HepG2 (cell line): Measurements from ENCODE around the gene SULT4A1. TPM values are rescaled to one million over a fixed set of nuclear protein-coding genes. Genes with fewer than 3 reads are reported as not detected.

Source experiments
- ATAC-seq: fragments of 200-7000 bp; cut with Tn5 transposase; 3 replicates; pipeline ENCODE4 v1.9.1; 2020; ENCODE audit warnings: mild to moderate bottlenecking, moderate library complexity
- BruUV-seq: library from RNA; stranded (reverse); fragments of 400-500 nt; replicated peaks from 2 replicates; lab custom pipeline; 2021; lab: Mats Ljungman, UMichigan
- CTCF ChIA-PET: fragments of 300-600 bp; formaldehyde crosslinking; extraction: SDS; loops from one replicate; lab custom pipeline; 2021; ENCODE audit warnings: low total read pairs, inconsistent platforms, low intra/inter-chr PET ratio; lab: Yijun Ruan, JAX
- POLR2A ChIA-PET: fragments of 350-600 bp; sonication (Branson Sonifier 250); formaldehyde crosslinking; loops from one replicate; lab custom pipeline; 2020; ENCODE audit warnings: antibody characterized with exemption, inconsistent platforms; lab: Yijun Ruan, JAX
- DNase-seq: peaks from one replicate; pipeline ENCODE4 v3.0.0-alpha.2; 2015; ENCODE audit warnings: low spot score
- FAIRE-seq: peaks from 3 replicates; lab custom pipeline; 2011; peaks lifted over from hg19 to GRCh38; lab: Jason Lieb, UNC
- H2AFZ ChIP-seq: one replicate; pipeline ENCODE4 v1.6.1; 2011; ENCODE audit warnings: low read length, inconsistent platforms
- H3K27ac ChIP-seq: fragments of 300-600 bp; 3 replicates; pipeline ENCODE4 v1.8.0; 2011; ENCODE audit warnings: mixed run types, mild to moderate bottlenecking, mixed read lengths, low read length, inconsistent platforms; ENCODE audit not compliant: insufficient read depth; ENCODE audit errors: extremely low read length
- H3K27me3 ChIP-seq, 2 experiments: fragments of 200-600 bp in 1 of 2; 2 replicates in 1 of 2; 3 replicates in 1 of 2; pipeline versions ENCODE4 v1.6.0 to v1.8.0; 2011; ENCODE audit warnings: low read length in 2 of 2, mild to moderate bottlenecking in 2 of 2, moderate library complexity in 2 of 2, inconsistent platforms in 1 of 2; ENCODE audit not compliant: insufficient read depth in 2 of 2, control insufficient read depth in 1 of 2
- H3K36me3 ChIP-seq, 2 experiments: fragments of 200-600 bp in 1 of 2; replicated peaks in 1 of 2; 2 replicates in 1 of 2; 3 replicates in 1 of 2; pipeline versions ENCODE4 v1.5.1 to v1.8.0; 2011; ENCODE audit warnings: low read length in 2 of 2, inconsistent platforms in 1 of 2; ENCODE audit not compliant: insufficient read depth in 2 of 2, control insufficient read depth in 1 of 2
- H3K4me1 ChIP-seq: 2 replicates; pipeline ENCODE4 v1.5.1; 2012; ENCODE audit warnings: low read length, inconsistent platforms; ENCODE audit not compliant: insufficient read depth
- H3K4me2 ChIP-seq: 2 replicates; pipeline ENCODE4 v1.6.0; 2011; ENCODE audit warnings: low read depth, low read length, inconsistent platforms
- H3K4me3 ChIP-seq, 3 experiments: fragments of 200-600 bp in 1 of 3; sonication (generic), shearing (Covaris generic) in 1 of 3; replicated peaks in 1 of 3; 2 replicates each; pipeline ENCODE4 v1.5.1; 2011 to 2016; ENCODE audit warnings: low read length in 3 of 3, inconsistent platforms in 2 of 3, low read depth in 2 of 3, mild to moderate bottlenecking in 2 of 3, control low read depth in 1 of 3, mixed read lengths in 1 of 3; ENCODE audit not compliant: insufficient read depth in 1 of 3
- H3K79me2 ChIP-seq: one replicate; pipeline ENCODE4 v1.6.1; 2011; ENCODE audit warnings: low read length, inconsistent platforms; ENCODE audit not compliant: insufficient read depth
- H3K9ac ChIP-seq: 2 replicates; pipeline ENCODE4 v1.6.0; 2011; ENCODE audit warnings: mild to moderate bottlenecking, low read depth, low read length, inconsistent platforms; ENCODE audit not compliant: insufficient read depth
- H3K9me3 ChIP-seq: 2 replicates; pipeline ENCODE4 v1.5.1; 2012; ENCODE audit warnings: mild to moderate bottlenecking, low read length
- H4K20me1 ChIP-seq: 2 replicates; pipeline ENCODE4 v1.6.0; 2011; ENCODE audit warnings: inconsistent platforms, mild to moderate bottlenecking, low read length, moderate library complexity; ENCODE audit not compliant: insufficient read depth
- AHDC1 ChIP-seq: sonication (generic); formaldehyde crosslinking; IDR thresholded peaks from 2 replicates; pipeline ENCODE4 v1.5.1; 2020; ENCODE audit warnings: mild to moderate bottlenecking, missing genetic modification reagents, borderline replicate concordance
- CEBPB ChIP-seq: IDR thresholded peaks from 2 replicates; pipeline ENCODE4 v1.6.1; 2011; ENCODE audit warnings: low read depth, low read length, improper control_type of control experiment, borderline replicate concordance
- MLXIP ChIP-seq: sonication (generic); formaldehyde crosslinking; IDR thresholded peaks from 2 replicates; pipeline ENCODE4 v1.9.0; 2021; ENCODE audit warnings: missing genetic modification reagents, borderline replicate concordance
- PHF5A ChIP-seq: IDR thresholded peaks from one replicate; pipeline ENCODE4 v1.6.1; 2018; ENCODE audit warnings: low read depth, missing genetic modification reagents; ENCODE audit not compliant: unreplicated experiment
- YEATS2 ChIP-seq: sonication (generic); formaldehyde crosslinking; IDR thresholded peaks from 2 replicates; pipeline ENCODE4 v1.4.0; 2020; ENCODE audit warnings: missing genetic modification reagents, borderline replicate concordance
- WGBS: methylation state at CpG from one replicate; pipeline ENCODE4 v1.1.6; 2017; ENCODE audit warnings: low lambda C conversion rate; 5-methylcytosine and 5-hydroxymethylcytosine counted together
- in situ Hi-C: cut with HindIII; loops from 2 replicates; pipeline ENCODE4 v1.10.0; 2017; ENCODE audit warnings: low pct_unique_long_range_greater_than_20kb; ENCODE audit not compliant: extremely low pct_ligation_motif_present
- intact Hi-C: fragments of 100-400 bp; cut with micrococcal nuclease; formaldehyde crosslinking; loops from one replicate; pipeline ENCODE4 v1.10.0; 2022; ENCODE audit not compliant: unreplicated experiment
- polyA plus RNA-seq, 8 experiments: library from polyadenylated mRNA; depleted of rRNA in 3 of 8; stranded (reverse) in 7 of 8; unstranded in 1 of 8; fragments of >200 nt; fragmentation: Illumina TruSeq in 4 of 8; extraction: Trizol in 4 of 8; gene quantifications; 2 replicates each; pipeline versions ENCODE4 v1.2.1 to v1.2.3, GENCODE V29; 2011 to 2016; ENCODE audit warnings: low read depth in 4 of 8, missing spikeins in 1 of 8, mixed read lengths in 1 of 8; ENCODE audit not compliant: insufficient read depth in 1 of 8
- total RNA-seq, 5 experiments: library from RNA; depleted of rRNA; stranded (reverse); fragments of >200 nt; fragmentation: Illumina TruSeq; extraction: Trizol; gene quantifications; 2 replicates each; pipeline ENCODE4 v1.2.3, GENCODE V29; 2016; ENCODE audit warnings: low read depth in 1 of 5

SULT4A1 gene
- total and polyA plus RNA-seq, 2 of the 13 experiments (the other 11 are each of a cell fraction or from before 2014, with no cell fraction given): not detected

- intact Hi-C loops: no loop called here
- Histone ChIP-seq H3K4me3 (no peak overlapping the region), H3K4me1 (peaks cover 12% of the 10 kb centered on the region), H3K27me3 (peaks cover 1 to 55% of the 10 kb centered on the region in 2 experiments; a peak in 4 of 5 replicates), H4K20me1 (no peaks in the 10 kb centered on the region), H3K79me2 (no peaks in the 10 kb centered on the region), H3K27ac (no peak overlapping the region), H3K4me2 (no peak overlapping the region), H3K36me3 (no peaks in the 10 kb centered on the region), H3K9me3 (no peaks in the 10 kb centered on the region), H2AFZ (no peak overlapping the region), H3K9ac (no peak overlapping the region)
- in situ Hi-C loops: no loop called here
- FAIRE-seq: no peak
- ATAC-seq: no peak
- WGBS: 20% methylated on average over 18 of the region's 18 CpGs
- TF ChIP-seq CEBPB: no peak
- no peak for TF ChIP-seq YEATS2 (CRISPR knock-in tag)
- no peak for TF ChIP-seq PHF5A (CRISPR knock-in tag)
- no peak for TF ChIP-seq AHDC1 (CRISPR knock-in tag)
- no peak for TF ChIP-seq MLXIP
- POLR2A ChIA-PET: no interaction called here
- DNase-seq: no peak
- BruUV-seq: no TSS peak
- CTCF ChIA-PET: no interaction called here
Observed at GRCh38 chr22:43820651-43821305, 41.5 kb downstream of the SULT4A1 start.
